NCI-H446 (cell line): ENCODE measurements around the gene SLC11A1.

Experiments
- DNase-seq, 2 experiments: peaks; one replicate each; lab custom pipeline; 2025; lab: John Stamatoyannopoulos, UW

The SLC11A1 gene

DNA sequence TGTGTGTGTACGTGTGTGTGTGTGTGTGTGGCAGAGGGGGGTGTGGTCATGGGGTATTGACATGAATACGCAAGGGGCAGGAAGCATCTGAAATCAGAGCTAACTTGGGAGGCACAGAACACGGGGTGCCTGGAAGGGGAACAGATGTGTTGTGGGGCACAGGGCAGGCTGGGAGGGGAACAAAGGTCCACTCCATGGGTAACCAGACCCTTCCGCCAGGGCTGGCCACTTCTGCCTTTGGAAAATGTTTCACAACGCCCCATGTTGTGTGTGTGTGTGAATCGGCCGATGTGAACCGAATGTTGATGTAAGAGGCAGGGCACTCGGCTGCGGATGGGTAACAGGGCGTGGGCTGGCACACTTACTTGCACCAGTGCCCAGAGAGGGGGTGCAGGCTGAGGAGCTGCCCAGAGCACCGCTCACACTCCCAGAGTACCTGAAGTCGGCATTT is at the start of gene SLC11A1:
SLC11A1 (plus strand) TSS at position 358 of the 451 bp plus-strand sequence. CDS start 96 bp downstream, outside the sequence.
- DNase-seq = no peak

DNA sequence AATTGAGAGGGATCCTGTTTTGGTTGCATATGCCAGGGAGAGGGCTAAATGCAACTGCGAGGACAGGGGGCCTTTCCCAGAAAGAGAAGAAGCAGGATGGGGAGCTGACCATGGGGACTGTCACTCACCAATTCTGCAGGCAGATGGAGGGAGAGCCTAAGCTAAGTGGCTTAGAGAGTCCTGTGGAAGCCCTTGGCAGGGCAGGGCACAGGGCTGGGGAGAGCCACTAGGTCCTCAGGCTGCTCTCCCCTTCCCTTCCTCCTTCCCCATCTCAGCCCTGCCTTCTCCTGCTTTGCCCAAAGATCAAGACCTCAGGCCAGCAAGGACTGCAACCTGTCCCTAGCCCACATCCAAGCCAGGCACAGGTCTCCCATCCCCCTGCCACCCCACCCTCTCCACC is 49.8 kb upstream of the SLC11A1 start:
- no peak for DNase-seq

GRCh38 chr2:218332920-218333645 is 49.0 kb upstream of the SLC11A1 start:
- DNase-seq = no peak

GRCh38 chr2:218334531-218334930 is 47.5 kb upstream of the SLC11A1 start:
- no peak for DNase-seq

- DNase-seq = no peak
Measured at GRCh38 chr2:218340656-218341055, 41.4 kb upstream of the SLC11A1 start.

DNA sequence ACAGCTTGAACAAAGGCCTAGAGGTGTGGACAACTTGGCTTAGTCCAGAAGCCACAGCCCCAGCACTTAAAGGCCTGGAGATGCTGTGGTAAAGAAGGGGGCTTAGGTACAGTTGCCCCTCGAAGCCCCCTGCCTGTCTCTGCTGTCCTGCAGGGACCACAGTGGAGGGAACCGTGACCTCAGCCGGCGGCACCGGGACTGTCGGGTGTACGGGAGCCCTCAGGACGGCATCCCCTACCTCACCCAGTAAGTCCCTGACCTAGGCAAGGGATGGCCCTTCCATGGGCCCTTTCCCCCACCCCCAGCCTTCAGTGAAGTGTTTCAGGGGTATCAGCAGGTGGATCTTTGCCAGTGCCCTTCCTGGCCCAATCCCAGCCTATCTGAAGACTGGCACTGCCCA is 40.7 kb upstream of the SLC11A1 start:
- DNase-seq = no peak

GRCh38 chr2:218342837-218343236 is 39.2 kb upstream of the SLC11A1 start:
- no peak for DNase-seq

DNA sequence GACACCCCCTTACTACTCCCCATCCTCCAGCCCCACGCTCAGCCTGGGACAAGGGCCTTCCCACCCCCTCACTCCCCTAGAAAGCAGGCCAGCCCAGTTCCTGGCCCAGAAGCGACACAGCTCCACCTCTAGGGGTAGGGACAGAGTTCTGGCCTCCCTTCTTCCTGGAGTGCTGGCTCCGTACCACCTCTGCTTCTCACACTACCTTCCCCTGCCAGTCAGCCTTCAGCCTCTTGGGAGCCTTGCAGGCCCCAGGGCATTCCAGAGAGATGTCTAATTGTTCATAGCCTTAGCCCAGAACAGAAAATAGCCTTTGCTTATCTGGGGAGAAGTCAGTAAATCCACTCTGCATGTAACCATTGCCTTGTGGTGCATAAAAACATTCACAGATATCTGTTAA is 38.5 kb upstream of the SLC11A1 start:
- no peak for DNase-seq

- no peak for DNase-seq
Measured at GRCh38 chr2:218344090-218344754, 37.9 kb upstream of the SLC11A1 start.

DNA sequence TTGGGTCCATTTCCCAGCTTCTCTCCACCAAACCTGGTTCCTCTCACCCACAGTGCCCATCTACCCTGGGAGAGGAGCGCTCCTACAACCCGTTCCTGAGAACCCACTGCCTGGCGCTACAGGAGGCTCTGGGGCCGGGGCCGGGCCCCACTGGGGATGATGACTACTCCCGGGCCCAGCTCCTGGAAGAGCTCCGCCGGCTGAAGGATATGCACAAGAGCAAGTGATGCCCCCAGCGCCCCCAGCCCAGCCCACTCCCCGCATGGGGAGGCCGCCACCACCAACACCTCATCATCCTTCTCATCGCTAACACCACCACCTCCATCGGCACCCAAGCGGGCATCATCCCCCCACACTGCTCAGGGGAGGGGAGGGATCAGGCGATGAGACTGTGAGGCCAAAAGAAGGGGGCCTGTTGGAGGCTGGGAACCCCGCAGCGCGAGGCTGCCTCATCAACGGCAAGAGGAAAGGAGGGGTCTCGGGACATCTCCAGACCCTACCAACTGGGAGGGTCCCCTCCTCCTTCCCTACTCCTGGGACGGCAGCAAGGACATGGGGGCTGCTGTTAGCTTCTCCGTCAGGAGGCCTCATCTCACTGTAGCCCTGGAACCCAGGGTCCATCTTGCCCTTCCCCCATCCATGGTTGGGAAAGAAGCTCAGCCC is 37.2 kb upstream of the SLC11A1 start:
- no peak for DNase-seq

DNA sequence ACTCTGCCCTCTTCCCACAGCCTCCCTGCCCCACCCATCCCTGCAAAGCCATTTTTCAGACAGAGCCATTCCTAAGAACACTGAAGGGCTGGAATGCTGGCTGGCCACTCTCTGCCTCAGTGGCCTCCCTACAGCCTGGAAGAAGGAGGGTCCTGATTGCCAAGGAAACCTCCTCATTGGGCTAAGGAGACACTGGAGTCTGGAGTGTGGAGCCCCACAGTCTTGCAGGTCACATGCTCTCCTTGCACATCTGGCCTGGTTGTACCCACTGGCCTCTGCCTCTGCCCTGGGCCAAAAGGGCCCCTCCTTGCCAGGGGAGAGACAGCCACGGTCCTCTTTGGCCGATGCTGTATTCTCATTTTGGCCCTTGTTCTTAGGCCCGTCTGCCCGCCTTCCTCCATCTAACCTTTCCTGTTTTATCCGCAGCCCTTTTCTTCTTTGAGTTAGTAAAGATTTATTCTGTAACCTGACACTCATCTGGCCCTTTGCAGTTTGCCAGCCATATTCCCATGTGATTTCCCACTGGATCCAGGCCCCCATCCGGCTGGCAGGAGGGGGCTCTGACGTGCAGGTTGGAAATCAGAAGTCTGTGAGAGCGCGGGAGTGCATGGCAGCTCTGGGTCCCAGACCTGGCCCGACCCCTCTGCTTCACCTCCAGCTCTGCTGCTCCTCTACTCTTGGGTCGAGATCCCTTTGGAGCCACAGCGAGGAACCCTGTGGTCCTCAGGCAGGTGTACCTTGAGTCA is 36.4 kb upstream of the SLC11A1 start:
- DNase-seq = no peak

GRCh38 chr2:218347172-218347571 is 34.9 kb upstream of the SLC11A1 start:
- no peak for DNase-seq

DNA sequence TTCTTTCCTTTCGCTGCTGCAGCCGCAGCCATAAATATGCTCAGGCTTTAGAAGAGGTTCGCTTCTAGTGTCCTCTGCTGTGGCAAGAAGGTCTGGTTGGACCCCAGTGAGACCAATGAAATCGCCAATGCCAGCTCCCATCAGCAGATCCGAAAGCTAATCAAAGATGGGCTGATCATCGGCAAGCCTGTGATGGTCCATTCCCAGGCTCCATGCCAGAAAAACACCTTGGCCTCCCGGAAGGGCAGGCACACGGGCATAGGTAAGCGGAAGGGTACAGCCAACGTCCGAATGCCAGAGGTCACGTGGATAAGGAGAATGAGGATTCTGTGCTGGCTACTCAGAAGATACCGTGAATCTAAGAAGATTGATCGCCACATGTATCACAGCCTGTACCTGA is 28.0 kb upstream of the SLC11A1 start:
- no peak for DNase-seq

DNA sequence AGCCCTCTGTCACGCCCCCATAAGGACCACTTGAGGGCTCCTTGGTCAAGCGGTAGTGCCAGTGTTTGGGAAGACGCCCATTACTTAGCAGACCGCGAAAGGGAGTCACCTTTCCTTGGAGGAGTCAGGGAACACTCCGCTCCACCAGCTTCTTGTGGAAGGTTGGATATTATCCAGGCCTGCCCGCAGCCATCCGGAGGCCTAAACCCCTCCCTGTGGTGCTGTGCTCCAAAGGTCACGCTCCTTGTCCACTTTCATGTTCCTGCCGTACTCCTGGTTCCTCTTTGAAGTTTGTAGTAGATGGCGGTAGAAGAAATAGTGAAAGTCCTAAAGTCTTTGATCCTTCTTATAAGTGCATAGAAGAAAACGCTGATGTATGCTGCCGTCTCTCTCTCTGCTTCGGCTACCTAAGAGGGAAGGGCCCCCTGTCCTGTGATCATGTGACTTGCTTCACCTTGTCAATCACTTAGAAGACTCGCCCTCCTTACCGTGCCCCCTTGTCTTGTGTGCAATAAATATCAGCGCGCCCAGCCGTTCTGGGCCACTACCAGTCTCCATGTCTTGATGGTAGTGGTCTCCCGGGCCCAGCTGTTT is 27.1 kb upstream of the SLC11A1 start:
- no peak for DNase-seq

GRCh38 chr2:218357236-218358177 is 24.6 kb upstream of the SLC11A1 start:
- no peak for DNase-seq

DNA sequence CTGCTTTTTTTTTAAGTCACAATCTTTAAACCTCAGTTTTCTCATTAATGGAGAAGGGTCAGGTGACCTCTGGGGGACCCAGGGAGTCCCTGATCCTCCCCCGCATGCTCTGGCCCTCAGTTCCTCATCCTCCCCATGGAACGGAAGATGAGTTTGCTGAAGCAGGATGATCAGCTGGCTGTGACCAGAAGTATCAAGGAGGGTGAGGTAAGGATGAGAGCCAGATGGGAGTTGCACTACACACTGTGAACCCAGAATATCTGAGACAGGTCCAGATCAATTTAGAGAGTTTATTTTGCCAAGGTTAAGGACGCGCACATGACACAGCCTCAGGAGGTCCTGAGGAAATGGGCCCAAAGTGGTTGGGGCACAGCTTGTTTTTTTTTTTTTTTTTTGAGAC is 21.6 kb upstream of the SLC11A1 start:
- DNase-seq = no peak

- DNase-seq = no peak
Measured at GRCh38 chr2:218362606-218363005, 19.5 kb upstream of the SLC11A1 start.

GRCh38 chr2:218363736-218364135 is 18.3 kb upstream of the SLC11A1 start:
- DNase-seq = no peak

DNA sequence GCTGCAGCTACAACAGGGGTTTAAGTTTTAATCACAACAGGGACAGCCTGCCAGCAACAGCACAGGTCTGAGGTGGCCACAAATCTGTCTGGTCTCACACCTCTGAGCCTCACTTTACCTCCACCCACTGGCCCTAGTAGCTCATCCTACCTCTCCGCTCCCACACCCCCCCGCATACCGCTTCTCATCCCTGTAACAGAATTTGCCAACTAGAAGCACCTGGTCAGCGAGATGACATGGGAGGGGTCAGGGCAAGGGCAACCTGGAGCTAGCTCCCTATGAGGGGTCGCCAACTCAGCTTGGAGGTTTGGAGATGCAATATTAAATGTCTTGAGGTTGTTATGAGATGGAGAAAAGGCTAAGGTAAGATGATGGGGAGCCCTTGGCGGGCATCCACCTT is 17.9 kb upstream of the SLC11A1 start:
- no peak for DNase-seq

DNA sequence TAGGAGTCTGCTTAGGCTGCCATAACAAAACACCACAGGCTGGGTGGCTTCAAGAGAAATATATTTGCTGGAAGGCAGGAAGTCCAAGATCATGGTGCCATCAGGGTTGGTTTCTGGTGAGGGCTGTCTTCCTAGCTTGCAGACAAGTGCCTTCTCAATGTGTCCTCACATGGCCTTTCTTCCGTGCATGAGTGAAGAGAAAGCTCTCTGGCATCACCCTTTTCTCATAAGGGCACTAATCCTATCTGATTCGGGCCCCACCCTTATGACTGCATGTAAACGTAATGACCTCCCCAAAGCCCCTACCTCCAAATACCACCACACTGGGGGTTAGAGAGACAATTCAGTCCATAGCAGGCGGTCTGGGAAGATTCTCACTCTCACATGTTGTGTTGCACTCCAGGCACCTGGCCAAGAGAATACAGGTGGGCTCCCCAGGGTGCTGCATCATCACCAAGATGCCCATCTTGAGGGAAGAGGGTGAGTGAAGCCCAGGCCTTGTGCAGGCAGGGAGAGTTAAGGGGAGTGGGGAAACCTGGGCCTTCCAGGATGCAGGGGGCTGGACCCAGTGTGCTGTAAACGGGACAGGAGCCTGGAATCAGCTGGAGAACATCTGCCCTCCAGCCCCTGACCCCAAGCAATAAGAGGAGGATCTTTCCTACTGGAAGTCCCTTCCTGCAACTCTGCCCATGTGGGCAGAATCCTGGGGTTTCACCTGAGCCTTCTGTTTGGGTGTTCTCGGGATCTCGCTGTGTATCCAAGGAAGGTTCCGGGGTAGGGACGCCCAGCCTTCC is 15.3 kb upstream of the SLC11A1 start:
- no peak for DNase-seq
